Ovary (tissue), 3 donors: ENCODE data around the gene CCDC177.

Source experiments
- CTCF ChIP-seq, 3 donors: fragments of 450-650 bp in 2 of 3; fragments of 200-600 bp in 1 of 3; IDR thresholded peaks; one replicate each; pipeline versions ENCODE4 v1.5.1 to v1.8.0; 2016 to 2022; ENCODE audit warnings: antibody characterized with exemption in 3 of 3, mild to moderate bottlenecking in 1 of 3
- POLR2A ChIP-seq: fragments of 450-650 bp; IDR thresholded peaks from one replicate; pipeline ENCODE4 v1.6.1; 2017; ENCODE audit warnings: antibody characterized with exemption, mild to moderate bottlenecking, moderate library complexity
- donor health status: DM: no; HTN: no; CAD: no.

- no peak for TF ChIP-seq CTCF (IDR thresholded peaks at IDR 0.05)
- TF ChIP-seq POLR2A = no peak
Observed at GRCh38 chr14:69529563-69529962, 45.1 kb downstream of the CCDC177 start.
